HG02852 (cell line): Measurements from ENCODE around the gene OTOF.

Experiments used
- ATAC-seq: cut with Tn5 transposase; IDR thresholded peaks from one replicate; pipeline ENCODE4 v1.9.1; 2021; ENCODE audit warnings: mild to moderate bottlenecking, moderate library complexity; ENCODE audit not compliant: unreplicated experiment

The OTOF gene

DNA sequence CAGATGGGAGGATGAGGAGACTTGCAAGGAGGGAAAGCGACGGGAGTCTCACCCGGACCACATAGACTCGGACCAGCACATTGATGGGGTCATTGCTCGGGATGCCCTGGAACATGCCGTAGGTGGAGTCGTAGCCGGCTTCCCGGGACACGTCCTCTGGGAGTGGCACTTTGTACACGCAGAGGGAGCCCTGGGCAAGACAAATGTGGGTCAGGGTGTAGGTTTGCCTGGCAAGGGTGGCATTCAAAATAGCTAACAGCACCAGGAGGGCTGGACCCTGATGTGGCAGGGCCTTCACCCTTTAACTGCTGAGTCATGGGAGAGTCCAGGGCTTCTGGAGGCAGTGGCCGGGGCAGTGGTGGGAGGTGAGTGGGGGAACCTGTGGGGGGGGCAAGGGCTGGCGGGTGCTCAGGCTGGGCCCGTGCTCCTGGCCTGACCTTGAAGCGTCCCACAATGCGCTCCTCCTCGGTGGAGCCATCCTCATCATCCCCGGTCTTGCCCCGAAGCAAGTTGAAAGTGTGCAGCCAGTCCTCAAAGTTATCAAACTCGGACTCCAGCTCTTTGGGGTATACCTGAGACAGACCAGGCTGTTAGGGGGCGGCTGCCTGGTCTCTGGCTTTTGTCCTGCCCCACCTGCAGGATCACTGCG is 11.1 kb downstream of the OTOF start:
- no peak for ATAC-seq

DNA sequence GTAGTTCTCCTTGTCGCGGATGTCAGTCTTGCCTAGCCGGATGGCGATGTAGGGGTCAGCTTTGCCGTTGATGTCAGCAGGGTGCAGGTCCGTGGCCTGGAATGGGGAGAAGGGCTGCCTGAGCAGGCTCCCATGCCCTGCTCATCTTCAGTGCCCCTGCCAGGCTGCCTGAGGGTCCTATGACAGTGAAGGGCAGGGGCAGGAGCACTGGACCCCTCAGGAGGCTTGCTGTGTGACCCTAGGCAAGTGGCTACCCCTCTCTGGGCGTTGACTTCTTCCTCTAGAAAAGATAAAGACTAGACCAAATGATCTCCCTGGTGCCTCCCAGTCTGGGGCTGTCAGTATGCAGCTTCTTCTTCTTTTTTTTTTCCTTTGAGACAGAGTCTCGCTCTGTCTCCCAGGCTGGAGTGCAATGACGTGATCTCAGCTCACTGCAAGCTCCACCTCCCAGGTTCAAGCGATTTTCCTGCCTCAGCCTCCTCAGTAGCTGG is 11.9 kb downstream of the OTOF start:
- ATAC-seq, result no peak

DNA sequence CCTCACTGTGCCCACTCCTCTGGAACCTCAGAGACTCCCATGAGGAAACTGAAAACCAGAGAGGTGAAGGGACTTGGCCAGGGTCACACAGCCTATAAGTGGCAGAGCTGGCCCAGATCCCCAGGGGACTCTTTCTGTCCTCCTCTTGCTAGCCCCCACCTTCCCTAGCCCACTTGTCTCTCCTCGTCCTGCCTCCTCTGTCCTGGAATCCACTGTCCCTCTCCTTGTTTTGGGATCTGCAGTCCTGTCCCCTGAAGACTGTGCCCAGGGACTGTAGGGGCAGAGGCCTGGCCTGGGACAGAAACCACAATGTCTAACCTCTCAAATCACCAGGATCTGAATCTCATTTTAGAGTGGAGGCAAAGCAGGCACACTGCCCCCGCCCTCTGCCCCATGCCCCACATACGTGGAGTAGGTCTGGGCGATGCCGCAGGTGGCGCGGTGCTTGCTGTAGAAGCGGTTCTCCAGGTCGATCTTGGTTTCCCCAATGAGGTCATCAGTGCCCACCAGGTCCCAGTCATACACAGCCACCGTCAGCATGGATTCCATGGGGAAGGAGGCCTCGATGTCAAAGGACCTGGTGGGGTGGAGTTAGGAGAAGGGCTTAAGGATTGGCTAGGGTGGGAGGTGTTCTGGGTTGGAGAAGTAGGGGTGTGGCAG is 12.5 kb downstream of the OTOF start:
- ATAC-seq, result no peak

DNA sequence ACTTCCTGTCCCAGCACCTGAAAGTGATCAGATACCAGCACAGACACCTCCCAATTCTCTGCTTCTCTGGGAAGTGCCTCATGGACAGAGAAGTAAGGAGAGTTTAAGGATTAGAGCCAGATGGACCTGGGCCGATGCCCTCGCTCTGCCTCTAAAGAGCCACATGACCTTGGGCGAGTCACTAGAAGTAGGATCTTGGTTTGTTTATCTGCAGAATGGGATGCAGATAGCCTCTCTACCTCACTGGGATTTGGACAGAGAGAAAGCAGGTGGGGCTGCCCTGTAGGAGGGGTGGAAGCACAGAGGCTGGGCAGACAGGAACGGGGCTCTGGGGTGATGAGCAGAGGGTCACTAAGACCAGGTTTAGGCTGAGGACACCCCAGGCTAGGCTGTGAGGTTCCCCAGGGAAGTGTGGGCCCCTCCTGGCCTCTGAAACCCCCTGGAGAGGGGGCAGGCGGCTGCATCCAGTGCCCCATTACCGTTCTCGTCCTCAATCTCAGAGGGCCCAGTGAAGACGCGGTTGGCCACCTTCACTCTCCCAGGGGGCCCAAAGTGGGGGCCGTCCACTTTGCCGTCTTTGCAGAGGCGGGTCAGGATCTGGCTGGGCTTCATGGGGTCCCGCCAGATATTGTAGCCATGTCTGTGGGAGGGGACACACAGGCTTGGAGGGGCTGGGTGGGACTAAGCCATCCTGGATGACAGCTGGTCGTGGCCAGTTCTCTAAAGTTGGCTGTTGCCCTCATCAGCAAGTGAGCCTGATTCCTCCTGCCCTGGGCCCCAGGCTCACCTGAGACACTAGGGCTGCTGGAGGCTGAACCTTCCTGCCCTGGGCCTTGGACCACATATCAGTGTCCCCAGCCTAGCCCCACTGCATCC is 13.3 kb downstream of the OTOF start:
- ATAC-seq, result no peak

DNA sequence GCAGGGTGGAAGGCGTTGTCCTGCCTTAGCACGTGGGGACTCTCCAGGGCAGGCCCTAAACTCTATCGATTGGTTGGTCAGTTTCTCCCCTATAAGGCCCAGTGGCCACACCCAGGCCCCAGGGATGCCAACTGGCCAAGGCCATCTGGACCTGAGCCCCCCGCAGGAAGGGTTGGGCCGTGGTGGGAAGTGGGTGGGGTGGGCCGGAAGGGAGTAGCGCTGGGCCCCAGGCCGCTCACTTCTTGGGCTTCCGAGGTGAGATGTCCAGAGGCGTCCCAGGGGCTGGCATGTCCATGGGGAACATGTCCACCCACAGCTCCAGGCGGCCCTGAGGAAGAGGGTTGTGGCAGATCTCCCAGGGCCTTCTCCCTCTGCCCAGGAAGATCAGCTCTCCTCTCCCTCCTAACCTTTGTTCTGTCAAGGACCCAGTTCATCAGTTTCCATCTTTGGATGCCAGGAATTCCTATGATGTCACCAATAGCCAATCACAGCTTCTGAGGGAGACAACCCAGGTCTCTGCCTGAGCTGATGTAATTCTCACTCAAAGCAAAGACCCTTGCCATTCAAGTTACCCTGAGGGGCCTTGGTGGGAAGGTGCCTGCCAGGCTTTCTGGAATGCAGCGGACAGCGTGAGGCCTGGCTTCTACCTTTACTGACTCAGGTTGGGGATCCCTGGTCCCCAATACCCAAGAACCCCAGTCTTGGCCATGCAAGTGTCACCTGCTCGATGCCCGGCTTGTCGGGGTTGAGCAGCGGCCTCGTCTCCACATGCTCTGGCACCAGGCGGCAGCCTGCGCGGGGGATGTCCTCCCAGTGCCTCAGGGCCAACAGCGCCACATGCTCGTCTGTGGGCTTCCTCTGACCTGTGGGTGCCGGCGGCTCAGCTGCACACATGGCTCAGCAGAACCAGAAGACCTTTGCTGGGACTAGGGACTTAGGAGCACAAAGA is 14.4 kb downstream of the OTOF start:
- no peak for ATAC-seq

DNA sequence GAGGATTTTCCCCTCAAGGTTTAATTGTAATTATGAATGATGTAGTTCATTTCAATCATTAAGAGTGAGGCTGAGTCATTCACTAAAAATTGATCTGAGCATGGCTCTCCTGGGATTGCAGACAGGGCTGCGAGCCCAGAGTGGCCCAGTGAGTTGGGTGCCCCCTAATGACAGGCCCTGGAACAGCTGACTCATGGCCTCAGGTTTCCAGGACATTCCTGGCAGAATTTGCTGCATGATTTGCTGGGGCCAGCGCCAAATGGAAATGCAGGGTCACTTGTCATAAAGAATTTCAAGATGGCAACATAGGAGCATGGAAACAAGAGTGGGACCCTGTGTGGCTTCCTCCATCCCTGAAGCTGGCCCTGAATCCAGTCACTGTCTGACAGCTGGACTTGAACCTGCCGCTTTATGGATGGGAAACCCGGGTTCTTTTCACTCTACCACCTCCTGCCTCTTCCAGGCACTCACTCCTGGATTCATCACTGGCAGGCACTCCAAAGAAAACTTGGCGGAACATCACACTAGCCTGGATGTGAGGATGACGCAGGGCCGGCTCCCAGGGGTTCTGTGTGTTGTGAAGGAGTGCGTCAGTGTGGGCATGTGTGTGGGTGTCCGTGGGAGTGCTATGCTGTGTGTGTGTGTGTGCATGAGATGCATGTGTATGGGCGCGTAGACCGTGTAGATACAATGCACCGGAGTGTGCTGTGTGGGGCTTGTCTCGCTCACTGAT is 15.2 kb downstream of the OTOF start:
- ATAC-seq, result no peak

DNA sequence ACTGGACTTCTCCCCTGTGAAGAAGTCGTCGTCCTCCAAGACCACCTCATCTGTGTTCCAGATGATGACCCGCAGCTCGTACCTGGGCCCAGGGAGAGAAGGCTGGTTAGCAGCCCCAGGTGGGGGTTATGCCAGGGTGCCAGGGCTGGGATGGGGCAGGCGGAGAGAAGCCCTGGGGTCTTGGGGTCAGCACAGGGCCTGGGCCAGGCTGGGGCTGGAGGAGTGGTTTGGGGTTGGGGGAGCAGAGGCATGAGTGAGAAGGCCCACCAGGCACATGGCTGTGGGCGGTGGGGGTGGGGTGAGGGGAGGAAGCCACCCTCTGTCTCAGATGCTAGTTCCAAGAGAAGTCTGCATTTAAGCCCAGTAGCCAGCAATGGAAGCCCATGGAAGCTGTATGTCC is 15.8 kb downstream of the OTOF start:
- no peak for ATAC-seq

DNA sequence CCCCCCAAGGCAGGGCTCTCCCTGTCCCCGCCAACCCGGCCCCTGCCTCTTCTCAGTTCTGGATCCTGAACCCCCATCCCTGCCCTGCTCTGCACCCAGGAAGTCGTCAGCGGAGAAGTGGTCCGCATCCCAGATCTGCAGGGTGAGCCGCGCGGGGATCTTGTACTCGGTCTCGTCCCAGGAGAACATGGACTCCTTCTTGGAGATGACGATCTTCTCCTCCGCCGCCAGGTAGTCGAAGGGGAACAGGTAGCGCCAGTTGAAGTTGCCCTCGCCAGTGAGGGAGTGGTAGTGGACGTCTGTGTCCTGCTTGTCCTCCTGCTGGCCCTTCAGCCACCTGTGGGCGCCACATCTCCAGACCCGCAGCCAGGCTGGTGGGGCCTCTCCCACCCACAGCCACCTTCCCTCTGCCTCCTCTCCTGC is 16.3 kb downstream of the OTOF start:
- ATAC-seq, result no peak

DNA sequence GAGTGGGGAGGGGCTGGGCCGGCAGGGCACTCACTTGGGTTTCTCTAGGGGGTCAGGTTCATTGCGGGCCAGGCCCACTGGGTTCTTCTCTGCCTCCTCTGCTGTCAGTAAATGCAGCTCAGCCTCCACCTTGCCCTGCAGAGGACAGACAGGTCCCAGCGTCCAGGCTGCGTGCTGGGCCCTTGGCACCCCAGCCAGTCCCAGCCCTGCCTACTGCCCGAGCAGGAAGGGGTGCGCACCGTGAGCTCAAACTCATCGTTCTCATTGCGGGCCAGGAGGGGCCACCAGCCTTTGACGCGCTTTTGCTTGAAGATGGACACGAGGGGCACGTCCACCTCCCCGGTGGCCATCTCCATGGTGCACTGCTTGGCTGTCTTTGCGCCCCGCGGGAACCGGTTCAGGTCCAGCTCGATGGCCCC is 17.3 kb downstream of the OTOF start:
- no peak for ATAC-seq

DNA sequence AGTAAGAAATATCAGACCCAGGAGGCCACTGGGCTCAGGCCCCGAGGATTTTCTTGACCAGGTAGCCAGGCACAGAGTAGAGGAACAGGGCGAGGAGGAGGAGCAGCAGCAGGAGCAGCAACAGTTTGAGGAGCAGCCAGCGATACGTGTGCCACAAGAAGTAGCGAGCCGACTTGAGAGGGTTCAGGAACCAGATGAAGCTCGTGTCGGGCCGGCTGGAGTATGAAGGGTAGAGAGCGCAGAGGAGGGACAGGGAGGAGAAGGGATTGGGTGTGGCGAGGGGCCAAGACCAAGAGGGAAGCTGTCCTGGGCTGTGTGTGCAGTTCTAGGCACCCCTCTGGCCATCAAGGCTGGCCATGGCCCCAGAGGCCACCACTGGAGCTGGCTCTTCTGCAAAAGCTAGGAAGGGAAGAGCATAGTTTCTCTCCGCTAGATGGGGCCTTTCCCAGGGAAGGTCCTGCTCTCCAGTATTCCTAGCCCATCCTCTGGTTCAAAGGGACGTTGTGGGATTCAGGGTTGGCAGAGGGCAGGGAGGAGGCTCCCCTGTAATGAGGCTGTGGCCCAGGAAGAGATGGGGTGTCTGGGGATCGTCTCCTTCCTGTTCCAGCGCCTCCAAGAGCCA is 17.8 kb downstream of the OTOF start:
- ATAC-seq, result no peak

DNA sequence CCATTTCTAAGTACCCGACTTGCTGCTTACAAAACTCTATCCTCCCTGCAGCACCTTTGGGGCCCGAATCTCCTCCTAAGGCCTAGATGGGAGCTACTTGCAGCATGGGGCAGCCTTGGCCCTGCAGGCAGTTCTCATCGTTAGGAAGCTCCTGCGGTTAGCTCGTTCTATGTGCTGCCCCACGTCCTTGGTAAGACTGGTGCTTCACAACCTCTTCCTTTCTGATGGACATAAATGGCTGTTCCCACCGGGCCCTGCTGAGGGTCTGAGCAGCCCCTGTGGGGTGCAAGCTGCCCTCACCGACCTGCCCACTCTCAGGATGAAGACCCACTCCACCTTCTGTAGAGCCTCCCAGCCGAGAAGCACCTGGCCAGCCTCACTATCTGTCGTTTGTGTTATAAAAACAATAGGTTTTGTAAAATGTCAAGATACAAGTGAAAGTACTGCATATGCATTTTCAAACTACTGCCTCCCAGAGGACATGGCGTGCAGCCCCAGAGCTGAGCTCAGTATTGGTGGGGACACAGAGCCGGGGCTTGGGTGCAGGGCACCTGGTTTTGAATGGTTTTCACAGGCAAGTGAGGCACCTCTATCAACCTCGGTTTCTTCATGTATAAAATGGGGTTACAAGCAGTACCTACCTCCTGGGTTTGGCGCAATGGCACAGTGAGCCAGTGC is 19.4 kb downstream of the OTOF start:
- ATAC-seq, result no peak

DNA sequence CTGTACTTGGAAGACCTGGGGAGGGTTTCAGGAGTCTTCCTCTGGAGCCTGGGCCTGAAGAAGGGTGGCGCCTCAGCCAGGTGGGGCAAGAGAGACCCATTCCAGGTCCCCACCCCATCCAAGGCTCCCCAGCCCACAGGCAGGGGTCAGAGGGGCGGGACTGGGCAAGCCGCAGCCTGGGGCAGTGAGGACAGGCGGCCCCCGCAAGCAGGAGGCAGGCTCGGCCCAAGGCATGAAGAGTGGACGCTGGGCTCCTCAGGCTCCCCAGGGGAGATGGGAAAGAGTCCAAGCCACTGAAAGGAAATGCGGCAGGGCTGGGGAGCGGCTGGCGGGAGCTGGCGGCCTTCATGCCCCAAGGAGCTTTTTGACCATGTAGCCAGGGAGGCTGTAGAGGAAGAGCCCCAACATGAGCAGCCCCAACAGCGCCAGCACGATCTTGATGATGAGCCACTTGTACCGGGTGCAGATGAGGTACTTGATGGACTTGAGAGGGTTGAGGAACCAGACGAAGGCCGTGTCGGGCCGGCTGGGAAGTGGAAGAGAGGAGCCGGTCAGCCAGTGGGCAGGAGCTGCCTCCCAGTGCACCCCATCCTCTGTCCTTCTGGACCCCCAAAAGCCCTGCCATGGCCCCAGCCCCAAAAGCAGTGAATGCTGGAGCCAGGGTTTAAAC is 20.1 kb downstream of the OTOF start:
- no peak for ATAC-seq

DNA sequence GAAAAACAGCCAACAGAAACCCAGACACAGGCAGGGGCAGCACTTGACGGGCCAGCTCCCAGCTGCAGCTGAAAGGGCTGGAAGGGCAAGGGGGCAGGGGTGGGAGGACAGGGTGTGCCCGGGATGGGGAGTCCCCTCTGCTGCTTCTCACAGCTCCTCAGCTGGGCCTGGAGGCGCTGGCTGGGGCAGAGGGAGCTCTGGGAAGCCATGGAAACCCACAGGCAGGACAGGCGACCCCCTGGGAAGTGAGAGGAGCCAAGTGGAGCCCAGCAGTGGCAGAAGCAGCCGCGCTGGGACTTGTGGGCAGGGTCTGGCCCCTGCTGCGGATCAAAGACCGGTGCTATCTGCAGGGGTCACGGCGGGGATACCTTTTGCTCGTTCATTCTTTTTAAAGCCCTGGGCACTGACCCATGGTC is 20.7 kb downstream of the OTOF start:
- no peak for ATAC-seq

DNA sequence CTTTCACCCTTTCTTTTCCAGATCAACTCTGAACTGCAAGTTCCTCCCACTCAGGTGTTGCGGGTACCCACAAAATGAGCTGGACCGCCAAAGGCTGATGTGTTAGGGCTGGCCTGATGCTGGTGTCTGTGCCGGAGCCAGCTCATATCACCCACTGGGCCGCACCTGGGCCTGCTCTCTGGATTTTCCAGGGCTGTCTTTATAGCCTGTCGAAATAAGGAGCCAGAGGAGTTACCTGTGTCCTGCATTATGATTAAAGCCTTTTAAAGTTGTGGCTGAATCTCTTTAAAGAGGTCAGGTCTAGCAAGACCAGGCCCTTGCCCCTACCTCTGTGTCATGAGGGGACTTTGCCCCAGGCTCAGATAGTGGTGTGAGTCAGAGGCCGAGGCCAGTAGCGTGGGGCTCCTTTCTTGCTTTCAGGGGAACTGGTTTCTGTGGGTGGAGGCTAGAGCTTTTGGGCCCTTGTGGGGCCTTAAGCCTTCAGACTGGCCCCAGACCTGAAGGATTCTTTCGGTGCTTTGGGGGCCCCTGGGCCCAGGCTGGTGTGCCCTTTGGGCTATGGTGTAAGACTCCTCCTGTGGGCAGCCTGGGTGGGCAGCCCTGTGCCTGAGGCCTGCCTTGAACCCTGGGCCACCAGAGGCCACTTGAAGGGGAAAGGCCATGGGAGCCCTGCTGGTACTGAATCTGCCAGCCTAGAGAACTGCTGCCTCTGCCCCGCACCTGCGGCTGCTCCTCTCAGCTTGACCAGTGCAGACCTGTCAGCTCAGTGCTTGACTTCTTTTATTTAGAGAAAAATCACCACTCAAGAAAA is 21.3 kb downstream of the OTOF start:
- ATAC-seq, result no peak

DNA sequence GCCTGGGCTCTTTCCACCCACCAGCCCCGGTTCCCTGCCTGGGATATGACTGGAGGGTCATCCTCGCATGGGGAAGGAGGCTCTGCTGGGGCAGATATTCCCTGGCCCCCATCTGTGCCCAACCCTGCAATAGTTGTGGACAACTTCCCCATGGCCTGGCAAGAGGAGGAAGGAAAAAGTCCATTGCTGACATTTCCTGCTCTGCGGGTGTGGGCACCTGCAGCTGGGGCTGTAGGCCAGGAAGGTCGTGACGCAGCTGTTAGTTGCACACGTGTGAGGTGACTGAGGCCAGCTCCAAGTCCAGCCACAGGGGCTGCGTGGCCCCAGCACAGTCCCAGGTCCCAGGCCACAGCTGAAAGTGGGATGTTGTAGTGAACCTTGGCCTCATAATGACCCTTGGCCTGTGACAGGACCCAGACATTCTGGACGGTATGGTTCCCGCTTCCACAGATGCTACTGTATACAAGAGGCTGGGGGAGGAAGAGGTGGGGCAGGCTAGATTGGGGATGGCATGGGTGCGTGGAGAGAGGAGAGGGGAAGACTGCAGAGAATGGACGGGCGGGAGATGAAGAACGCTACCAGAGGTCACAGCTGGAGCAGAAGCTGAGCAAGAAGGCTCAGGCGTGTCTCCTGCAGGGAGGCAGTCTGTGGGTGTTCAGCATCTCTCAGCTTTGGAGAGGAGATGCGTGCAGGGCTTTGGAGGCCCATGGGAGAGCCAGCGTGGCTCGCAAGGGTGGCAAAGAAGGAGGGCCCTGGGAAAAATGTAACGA is 22.1 kb downstream of the OTOF start:
- no peak for ATAC-seq

DNA sequence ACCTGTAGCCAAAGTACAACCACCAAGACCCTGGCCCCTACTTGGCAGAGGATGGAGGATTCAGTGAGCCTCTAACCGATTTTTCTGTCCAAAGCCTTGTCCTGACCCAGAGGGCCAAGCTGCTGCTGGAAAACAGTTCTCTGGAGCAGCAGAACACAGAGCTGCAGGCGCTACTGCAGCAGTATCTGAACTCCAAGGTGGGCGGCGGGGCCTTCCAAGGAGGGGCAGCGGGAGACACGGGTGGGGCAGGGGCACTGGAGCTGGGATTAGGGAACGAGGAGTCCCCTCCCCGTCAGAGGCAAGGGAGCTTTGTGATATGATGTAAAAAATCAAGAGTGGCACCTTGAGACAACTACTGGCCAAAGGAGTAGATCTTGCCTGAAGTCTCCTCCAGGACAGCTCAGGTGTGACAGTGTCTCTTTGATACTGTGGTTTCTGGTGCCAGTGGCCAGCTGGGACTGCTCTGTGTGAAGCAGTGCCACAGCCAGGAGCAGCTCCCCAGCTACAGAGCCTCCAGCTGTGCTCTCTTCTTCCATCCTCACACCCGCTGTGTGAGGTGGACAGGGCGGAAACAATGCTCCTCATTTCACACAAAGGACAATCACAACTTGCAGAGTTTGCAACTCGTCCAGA is 22.8 kb downstream of the OTOF start:
- ATAC-seq, result no peak
